ENCODE data around the gene EVA1C.
"Not testable (repeated sequence)": the region's sequence is repeated elsewhere in the genome, so short reads cannot be mapped to it uniquely, and the experiment has no call there.

Gene EVA1C

GRCh38 chr21:32499249-32500055 lies 86.9 kb downstream of the EVA1C start:
- DNase-seq (ENCODE audit: low read depth) = no peak

GRCh38 chr21:32503641-32504040 lies 91.1 kb downstream of the EVA1C start:
- DNase-seq (ENCODE audit: low read depth) = not testable (repeated sequence)

DNA sequence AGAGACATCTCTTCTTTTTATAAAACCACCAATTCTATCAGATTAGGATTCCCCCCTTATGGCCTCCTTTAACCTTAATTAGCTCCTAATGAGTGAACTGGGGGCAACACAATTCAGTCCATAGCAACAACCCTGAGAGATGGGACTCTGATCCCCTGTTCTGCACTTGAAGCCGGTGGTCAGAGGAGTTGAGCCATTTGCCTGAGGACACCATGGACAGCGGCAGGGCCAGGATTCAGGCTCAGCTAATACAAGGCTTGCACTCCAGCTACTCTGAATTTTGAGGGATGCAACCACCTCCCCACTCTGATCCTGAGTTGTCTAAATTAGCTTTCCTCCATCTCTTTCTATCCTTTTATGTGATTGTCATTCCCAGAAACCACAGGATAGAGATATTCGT lies 93.3 kb downstream of the EVA1C start:
- not testable (repeated sequence) for DNase-seq (ENCODE audit: low read depth)

DNA sequence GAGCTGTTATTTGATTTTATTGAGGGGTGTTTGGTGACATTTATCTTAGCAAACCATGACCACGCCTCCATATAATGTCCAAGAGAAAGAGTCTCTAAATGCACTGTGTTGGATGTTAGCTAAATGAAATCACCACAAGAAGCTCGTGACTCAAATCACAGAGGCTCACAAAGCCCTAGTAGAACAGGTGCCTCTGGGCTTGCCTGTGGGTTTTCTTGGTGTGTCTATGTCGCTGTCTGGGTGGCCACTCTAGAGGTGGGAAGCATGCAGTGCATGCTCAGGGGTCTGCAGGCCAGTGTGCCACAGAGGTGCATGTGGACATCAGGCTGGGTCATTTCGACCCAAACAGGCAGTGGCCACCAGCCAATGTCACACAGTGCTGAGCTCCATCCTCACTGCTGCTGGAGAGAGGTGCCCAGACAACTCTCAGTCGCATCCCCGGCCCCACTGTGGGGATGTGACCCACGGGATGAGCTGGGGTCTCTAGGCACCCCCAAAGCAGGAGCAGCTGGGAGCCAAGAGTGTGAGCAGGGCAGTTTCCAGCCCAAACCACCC lies 94.0 kb downstream of the EVA1C start:
- DNase-seq (ENCODE audit: low read depth) = not testable (repeated sequence)

DNA sequence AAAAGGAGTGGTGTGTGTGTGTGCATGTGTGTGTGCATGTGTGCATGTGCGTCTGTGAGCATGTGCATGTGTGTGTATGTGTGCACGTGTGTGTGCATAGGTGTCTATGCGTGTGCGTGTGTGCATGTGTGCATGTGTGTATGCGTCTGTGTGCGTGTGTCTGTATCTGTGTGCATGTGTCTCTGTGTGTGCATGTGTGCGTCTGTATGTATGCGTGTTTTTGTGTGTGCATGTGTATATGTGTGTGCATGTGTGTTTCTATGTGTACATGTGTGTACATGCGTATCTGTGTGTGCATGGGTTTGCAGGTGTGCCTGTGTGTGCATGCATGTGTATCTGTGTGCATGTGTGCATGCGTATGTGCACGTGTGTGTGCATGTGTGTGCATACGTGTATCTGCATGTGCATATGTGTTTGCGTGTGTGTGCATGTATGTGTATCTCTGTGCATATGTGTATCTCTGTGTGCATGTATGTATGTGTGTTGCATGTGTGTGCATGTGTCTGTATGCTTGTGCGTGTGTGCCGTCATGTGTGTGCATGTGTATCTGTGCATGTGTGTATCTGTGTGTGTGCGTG lies 94.9 kb downstream of the EVA1C start:
- DNase-seq (ENCODE audit: low read depth) = no peak

DNA sequence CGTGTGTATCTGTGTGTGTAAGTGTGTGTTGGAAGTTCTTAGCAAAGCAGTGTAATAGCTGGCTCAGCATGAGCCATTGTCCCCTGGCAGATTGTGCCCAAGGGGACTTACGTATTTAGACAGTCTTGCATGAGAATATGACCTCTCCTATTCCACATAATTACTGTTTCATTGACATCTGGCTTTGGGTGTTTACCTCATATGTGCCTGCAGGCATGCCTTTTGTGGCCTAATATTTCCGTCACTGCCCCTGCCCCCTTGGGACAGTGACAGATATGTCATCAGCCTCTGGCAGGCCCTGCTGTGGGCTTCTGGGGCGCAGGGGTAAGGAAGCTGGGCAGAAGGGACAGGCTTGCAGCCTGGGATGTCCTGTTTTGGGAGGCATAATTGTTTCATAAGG lies 95.5 kb downstream of the EVA1C start:
- not testable (repeated sequence) for DNase-seq (ENCODE audit: low read depth)

DNA sequence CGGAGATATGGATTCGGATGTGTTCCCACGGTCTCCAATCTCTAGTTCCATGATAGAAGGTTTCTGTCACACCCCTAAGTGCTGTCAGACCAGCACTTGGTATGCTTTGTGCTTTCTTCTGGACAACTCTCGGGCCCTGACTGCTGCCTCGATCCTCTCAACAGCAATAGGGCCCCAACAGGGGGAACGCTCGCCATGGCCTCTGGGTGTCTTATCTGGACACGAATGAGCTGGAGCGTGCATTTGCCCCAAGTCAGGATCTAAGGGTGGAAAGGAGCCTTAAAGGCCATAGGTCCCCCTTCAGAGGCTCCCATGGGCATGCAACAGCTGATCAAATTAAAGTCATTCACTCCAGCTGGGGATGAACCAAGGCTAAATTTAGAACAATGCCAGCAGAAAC lies 96.1 kb downstream of the EVA1C start:
- no peak for DNase-seq (ENCODE audit: low read depth)

GRCh38 chr21:32508975-32509374 lies 96.5 kb downstream of the EVA1C start:
- not testable (repeated sequence) for DNase-seq (ENCODE audit: low read depth)

GRCh38 chr21:32514275-32515055 lies 102.0 kb downstream of the EVA1C start:
- no peak for DNase-seq (ENCODE audit: low read depth)

DNA sequence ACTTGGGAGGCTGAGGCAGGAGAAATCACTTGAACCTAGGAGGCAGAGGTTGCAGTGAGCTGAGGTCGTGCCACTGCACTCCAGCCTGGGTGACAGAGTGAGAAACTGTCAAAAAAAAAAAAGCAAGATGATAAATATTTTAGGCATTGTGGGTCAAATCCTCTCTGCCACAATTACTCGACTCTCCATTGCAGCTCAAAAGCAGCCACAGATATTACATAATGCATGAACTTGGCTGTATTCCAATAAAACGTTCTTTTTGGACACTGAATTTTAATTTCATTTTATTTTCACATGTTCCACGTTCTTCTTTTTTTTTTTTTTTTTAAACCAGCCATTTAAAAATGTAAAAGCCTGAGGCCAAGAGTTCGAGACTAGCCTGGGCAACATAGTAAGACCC lies 103.4 kb downstream of the EVA1C start:
- DNase-seq (ENCODE audit: low read depth) = no peak

GRCh38 chr21:32516756-32517649 lies 104.5 kb downstream of the EVA1C start:
- no peak for DNase-seq (ENCODE audit: low read depth)

GRCh38 chr21:32519945-32520874 lies 107.7 kb downstream of the EVA1C start:
- DNase-seq (ENCODE audit: low read depth) = no peak

DNA sequence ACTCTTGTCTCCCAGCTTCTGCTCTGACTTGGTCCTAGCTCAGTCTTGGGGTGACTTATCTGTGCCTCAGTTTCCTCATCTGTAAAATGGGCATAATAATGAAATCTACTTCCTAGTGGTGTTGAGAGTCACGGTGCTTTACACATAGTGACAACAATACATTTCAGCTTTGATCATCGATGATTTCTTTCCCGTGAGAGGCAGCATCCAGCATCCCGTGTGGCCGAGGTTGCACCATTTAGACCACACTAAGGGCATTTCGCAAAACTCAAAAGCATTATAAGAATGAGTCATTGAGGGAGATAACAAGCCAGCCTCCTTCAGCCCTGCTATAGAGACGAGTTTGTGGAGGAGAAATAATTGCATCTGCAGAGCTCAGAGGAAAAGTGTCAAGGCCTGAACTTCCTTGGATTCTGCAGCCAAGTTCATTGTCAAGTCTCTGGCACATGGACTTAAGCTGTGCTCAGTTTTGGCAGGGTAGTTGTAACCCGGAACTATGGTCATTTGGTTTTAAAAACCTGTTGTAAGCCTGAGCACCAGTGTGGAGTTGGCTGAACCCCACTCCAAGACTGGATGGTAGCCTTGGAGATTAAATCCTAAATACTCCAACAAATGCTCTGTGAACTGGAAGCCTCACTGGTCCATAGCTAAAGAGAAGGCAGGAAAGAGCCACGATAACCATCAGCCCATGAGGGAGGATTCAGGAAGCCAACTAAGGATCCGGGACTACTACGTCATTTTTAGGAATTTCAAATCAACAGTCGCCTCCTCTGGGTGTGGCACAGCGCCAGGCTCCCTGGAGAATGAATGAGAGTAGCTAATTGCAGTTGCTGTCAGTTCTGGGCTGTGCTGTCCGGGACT lies 108.6 kb downstream of the EVA1C start:
- no peak for DNase-seq (ENCODE audit: low read depth)

- no peak for DNase-seq (ENCODE audit: low read depth)
Measured at GRCh38 chr21:32521736-32522355, 109.3 kb downstream of the EVA1C start.

GRCh38 chr21:32523463-32523862 lies 111.0 kb downstream of the EVA1C start:
- DNase-seq (ENCODE audit: low read depth) = no peak

DNA sequence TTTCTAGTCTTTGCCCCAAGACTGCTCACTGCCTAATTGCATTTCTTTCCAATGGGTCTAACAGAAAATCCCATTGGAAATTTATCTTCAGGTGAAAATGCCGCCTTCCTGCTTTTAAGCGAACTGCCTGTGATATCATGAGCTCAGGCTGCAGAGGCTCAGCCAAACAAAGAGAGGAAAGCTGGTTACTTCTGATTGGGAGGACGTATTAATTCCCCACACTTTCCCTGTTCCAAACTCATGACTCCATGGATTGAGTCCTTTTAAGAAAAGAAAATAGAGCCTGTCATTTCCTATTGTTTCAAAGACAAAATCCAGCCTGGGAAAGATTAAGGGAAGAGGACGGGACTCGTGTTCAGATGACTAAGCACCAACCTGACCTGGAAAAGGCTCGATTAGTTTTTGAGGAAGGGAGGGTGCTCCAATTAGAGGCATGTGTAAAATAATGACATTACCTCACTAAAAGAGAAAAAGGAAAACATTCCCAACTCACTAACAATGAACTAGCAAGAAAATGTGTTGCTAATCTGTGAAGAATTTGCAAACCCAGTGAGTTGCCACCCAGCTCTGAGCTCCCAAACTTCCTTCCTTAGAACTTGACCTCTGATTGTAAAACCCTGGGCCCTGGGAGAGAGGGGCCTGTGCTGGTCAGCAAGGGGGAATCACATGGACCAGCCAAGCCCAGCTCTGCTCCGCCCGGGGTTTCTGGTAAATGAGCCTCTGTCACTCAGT lies 111.6 kb downstream of the EVA1C start:
- no peak for DNase-seq (ENCODE audit: low read depth)

- no peak for DNase-seq (ENCODE audit: low read depth)
Measured at GRCh38 chr21:32525282-32525681, 112.8 kb downstream of the EVA1C start.

DNA sequence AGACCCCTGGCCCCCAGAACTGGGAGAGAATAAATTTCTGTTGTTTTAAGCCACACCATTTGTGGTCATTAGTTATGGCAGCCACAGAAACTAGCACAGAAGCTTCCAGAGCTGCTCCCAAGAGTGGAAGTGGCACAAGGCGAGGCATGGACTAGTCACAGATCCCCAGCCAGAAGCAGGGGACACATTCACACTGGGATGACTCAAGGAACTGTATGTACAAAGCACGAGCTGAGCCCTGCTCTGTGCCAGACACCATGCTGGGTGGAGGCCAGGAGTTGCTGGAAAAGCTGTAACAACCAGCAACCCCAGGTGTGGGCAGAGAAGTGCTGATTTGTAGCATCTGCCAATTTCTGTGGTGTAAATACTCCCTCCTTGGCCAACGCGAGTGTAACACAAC lies 117.2 kb downstream of the EVA1C start:
- DNase-seq (ENCODE audit: low read depth) = no peak

All from activated T-cell treated with anti-CD3 and anti-CD28 coated beads for 24 hours (primary cell).